ENCODE measurements around the gene PKNOX2. TPM values are rescaled to one million over a fixed set of nuclear protein-coding genes. Genes with fewer than 3 reads are reported as not detected.

PKNOX2 gene
- polyA plus RNA-seq, 4 donors, result 12.0 to 24.9 (median 13.1) TPM

DNA sequence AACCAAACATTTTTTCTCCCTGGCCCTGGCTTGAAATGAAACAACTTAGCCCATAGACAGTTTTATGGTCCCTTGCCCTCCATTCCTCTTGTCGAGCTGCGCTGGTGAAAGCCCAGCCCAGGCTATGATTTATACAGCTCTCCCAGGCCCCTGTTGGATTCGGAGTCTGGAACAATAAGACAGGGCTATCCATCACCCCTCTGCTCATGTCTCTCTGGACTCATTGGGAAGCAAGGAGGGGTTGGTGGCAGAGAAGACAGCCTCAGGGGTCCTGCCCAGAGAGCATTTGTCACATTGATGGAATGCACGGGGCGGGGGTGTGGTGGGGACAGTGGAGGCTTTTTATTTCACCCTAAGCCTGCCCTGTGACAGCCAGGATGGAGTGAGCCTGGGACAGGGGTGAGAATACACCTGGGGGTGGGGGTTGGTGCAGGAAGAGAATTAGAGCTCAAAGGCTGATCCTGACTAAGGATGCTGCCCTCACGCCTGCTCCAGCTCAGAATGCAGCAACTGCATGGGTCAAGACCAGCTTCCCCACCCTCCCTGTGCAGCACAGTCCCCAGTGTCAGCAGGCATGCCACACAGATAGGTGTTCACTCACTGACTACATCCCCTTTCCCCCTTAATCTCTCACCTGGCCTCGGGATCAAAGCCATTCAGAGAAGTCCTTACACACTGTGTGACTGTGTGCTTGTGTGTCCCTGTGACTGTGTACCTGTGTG, 10.0 kb upstream of the PKNOX2 start:
- peak in 2 of 4 donors; percentile 27 to 75 for DNase-seq (ENCODE audit: low read depth in 4 of 4, low spot score in 3 of 4)

DNA sequence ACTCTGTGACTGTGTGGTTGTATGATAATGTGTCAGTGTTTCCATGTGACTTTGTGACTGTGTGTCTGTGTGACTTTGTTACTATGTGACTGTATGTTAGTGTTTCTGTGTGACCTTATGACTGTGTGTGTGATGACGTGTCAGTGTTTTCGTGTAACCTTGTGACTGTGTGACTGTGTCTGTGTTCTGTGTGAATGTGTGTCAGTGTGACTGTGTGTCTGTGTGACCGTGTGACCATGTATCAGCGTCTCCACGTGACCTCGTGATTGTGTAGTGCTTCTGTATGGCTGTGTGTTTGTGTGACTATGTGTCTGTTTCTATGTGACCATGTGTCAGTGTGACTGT, 9.5 kb upstream of the PKNOX2 start:
- DNase-seq (ENCODE audit: low read depth in 4 of 4, low spot score in 3 of 4), result no peak

DNA sequence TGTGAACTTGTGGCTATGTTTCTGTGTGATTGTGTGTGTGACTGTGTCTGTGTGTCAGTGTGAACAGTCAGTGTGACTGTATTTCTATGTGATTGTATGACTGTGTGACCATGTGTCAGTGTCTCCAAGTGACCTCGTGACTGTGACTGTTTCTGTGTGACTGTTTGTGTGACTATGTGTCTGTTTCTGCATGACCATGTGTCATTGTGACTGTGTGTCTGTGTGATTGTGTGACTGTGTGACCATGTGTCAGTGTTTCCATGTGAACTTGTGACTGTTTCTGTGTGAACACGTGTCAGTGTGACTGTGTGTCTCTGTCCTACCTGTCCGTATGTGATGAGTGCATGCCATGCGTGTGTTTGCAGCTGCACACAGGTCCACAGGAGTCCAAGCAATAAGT, 8.8 kb upstream of the PKNOX2 start:
- DNase-seq (ENCODE audit: low read depth in 4 of 4, low spot score in 3 of 4), result no peak

DNA sequence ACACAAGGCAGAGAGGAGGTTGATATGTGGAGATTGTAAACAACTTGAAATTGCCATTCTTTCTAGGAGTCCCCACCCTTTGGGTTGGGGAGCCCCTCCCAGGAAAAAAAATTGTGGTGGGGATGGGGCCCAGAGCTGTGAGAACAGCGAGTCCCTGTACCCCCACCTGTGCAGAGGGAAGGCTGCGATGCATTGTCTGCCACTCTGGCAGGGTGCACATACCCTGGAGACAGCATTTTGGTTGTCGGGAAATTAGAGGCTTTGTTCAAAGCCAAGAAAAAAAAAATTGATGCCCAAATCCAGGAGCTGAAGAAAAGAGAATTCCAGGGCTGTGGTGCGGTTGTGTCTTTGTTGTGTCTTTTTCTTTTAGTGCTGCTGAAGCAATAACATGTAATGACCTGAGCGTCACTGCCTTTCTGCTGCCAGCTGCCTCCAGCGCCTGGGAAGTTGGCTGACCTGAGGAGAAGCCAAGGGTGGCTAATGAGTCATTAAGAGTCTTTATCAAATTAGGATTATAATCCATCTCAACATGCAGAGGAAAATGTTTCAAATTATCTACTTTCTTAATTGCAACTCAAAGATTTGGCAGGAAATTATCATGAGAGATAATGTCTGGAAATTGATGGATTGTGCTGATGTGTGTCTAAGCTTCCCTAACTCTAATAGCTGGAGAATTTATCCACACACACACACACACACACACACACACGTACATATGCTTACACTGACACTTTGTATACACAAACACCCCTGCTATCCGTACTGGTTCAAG, 8.0 kb upstream of the PKNOX2 start:
- DNase-seq (ENCODE audit: low read depth in 4 of 4, low spot score in 3 of 4), result no peak

DNA sequence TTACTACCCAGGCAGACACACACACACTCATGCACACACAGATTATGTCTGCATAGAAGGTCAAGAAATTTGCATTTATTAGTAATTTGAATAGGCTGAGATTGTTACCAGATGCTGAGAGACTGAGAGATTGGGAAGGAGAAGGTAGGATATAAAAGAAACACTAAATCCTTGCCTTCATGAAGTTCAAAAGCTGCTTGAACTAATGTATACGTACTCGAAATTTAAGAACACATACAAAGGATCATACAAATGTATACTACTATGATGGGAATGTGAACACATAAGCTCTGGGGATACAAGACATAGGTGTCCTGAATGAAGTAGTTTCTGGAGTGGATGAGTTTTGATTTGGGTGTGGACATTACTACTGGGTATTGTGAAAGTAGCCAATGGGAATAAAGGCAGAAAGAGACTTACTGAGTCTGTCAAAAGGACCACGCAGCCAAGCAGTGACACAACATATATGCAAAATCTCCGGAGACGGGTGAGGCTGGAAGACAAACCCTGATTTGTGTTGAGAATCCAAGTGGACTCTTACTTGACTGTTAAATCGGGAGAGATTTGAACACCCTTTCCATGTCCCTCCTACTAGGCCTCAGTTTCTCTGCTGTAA, 7.3 kb upstream of the PKNOX2 start:
- no peak for DNase-seq (ENCODE audit: low read depth in 4 of 4, low spot score in 3 of 4)

DNA sequence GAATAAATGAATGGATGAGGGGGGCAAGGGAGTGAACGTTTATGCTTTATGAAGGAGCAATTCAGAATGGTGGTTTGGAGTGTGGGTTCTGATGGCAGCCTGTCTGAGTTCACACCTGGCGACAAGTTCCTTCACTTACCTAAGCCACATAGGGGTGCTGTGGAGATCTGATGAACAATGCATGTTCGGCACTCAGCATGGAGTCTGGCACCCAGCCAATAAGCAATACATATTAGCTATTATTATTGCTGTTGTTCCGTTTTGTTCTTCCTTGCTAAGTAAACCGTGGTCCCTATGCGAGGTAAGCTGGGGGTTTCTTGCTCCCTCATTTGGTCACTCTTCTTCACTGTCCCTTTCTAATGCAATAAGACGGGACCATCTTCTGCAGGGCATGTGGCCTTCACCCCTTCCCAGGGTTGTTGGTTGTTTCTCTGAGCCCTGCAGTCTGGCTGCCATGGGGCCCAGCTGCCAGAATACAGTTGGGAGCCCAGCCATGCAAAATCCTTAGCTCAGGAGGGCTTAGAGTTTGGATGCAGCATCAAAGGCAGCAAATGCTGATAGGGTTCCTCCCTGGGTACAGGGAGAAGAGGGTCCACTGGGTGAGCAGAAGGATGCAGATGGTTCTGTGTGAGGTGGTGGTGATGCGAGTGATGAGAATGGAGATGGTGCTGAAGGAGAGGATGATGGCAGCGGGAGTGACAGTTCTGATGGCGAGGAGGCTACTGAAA, 6.4 kb upstream of the PKNOX2 start:
- DNase-seq (ENCODE audit: low read depth in 4 of 4, low spot score in 3 of 4), result no peak

DNA sequence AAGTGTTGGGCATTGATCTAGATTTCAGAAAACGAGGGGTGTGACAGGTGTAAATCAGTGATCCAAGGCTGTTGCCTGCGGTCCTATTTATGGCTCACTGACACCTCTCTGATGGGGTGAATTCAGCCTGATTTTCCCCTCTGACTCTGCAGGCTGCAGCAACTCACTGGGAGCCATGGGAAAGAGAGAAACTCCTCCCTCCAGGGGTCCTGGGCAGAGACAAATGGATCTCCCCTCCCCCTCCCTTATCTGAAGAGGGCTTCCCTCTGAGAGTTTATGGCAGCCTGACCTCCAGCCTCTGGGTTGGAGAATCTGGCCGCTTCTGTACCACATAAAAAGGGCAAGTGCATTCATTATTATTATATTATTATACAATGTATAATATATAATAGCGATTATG, 1.8 kb upstream of the PKNOX2 start:
- no peak for DNase-seq (ENCODE audit: low read depth in 4 of 4, low spot score in 3 of 4)

DNA sequence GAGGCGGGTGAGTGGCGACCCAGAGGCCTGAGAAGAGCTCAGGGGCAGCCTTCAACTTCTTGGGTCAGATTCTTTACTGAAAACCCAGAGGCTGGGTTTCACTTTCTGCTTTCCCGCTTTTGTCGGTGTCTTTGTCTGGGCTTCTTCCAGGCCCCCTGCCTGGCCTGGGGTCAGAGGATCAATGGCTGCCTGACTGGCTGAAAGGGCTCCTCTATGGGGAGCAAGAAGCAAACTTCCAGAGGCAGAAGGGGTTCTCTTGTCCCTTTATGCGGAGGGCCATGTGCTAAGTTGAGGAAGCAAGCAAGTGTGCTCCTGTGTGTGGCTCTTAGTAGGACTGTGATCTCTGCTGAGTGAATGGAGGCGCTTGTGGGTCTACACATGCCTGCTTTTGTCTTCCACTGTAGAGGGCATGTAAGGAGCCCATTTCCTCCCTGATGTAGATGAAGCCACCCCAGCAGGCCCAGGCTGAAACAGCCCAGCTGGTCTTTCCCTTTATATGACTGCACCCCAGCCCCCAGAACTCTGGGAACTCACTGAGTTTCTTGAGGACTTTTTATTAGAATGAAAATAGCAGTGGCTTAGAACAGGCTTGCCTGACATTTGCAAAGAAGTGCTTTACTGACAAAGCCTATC, 1.0 kb upstream of the PKNOX2 start:
- DNase-seq (ENCODE audit: low read depth in 4 of 4, low spot score in 3 of 4), result no peak

DNA sequence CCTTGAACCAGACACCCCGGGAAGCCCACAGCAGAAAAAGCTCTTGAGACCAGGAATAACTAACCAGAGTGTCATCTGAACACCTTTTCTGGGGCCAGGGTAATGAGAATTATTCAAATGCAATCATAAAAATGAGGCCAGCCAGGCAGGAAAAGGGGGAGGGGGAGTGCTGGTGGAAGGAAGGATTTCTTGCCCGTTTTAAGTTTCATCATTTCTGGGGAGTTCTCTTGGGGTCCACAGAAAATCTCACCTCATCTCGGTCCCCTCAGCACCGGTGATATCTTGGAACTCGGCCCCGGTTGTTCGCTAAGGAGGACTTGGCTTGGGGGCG, 495 bp upstream of the PKNOX2 start:
- DNase-seq (ENCODE audit: low read depth in 4 of 4, low spot score in 3 of 4), result no peak

DNA sequence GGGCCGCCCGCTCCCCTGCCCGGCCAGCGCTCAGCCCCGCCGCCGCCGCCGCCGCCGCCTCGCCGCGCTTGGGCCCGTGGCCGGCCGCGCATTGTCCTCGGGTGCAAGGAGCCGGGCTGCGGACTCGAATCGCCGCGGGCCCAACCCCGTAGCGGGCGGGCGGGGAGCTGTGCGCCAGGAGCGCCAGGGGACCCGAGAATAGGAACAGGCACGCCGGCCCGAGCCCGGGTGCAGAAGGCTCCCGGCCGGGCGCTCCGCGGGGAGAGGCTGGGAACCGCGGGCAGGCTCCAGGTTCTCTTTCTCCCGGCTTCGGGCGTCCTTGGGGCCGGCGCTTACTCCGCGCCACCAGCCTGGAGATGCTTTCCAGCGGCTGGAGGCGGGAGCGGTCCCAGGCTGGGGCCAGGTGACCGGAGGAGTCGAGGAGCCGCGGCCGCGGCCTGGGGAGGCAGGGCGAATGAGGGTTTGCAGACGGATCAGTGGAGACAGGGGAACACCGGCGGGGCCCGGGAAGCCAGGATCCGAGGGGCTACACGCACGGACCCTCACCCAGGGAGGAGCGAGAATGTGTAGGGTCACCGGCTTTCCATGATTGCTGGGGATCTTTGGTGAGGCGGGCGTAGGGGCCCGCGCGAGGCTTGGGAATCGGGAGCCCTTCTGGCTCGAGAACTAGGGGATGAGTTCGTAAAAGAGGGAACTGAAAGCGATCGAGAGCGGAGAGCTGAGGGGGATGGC, 726 bp downstream of the PKNOX2 start:
- DNase-seq (ENCODE audit: low read depth in 4 of 4, low spot score in 3 of 4), result no peak

DNA sequence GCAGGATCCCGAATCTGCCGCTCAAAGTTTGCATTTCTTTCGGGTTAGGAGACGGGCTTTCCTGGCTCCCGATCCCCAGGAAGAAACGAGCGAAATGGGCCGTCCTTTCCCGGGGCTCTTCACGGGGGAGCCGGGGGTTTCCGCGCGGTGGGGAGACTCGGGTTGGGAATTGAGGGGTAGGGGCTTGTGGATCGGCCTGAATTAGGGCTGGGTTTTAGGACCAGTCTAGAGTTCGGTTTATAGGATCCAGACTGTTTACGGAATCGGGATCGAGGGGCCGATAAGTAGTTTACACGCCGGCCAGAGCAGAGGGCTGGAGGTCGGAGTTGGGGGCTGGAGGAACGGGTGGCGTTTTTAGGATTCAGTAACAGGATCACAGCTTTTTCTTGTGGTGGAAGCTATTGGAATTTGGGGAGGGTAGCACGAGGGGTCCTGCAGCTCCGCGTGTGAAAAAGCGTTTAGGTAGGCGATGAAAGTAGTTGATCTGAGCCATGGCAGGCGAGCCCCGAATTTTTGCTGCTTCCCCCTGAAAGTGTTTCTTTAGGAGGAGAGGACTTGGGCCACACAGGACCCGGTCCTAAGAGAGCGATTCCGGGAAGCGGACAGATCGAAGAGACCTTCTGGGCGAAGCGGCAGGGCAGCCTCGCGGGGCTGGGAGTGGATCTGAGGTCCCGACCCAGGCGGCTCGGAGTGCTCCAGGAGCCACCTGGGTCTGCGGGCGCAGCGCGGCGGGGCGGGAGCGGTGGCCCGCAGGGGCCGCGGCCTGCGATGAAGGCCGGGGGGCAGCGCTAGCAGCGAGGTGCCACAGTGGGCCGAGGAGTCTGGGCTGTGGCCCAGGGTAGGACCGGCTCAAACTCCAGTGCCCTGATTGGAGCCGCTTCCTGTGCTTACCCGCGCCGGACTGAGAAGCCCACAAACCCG, 1.6 kb downstream of the PKNOX2 start:
- no peak for DNase-seq (ENCODE audit: low read depth in 4 of 4, low spot score in 3 of 4)

DNA sequence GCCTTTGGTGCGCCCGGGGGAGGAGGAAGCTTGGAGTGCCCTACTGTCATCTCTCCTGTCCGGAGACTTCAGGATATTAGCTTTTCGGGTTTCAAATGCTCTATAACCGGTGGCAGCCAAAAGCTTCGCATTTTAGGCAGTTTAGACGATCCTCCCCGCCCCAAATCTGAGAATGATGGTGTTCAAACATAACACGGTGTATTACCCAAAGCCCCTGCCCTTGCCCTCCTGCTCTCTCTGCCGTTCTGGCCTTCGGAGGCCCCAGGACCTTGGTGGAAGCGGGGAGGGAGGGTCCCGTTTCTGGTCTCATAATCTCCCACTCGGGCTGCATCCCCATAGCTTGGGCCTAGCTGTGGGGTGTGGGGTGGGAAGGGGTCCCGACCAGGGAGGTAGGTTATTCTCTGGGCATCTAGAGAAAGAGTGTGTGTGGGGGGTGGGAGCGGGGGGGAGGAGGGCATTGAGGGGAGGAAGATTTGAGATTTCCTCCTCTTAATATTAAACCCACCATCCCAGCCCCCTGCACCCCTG, 2.3 kb downstream of the PKNOX2 start:
- DNase-seq (ENCODE audit: low read depth in 4 of 4, low spot score in 3 of 4), result no peak

DNA sequence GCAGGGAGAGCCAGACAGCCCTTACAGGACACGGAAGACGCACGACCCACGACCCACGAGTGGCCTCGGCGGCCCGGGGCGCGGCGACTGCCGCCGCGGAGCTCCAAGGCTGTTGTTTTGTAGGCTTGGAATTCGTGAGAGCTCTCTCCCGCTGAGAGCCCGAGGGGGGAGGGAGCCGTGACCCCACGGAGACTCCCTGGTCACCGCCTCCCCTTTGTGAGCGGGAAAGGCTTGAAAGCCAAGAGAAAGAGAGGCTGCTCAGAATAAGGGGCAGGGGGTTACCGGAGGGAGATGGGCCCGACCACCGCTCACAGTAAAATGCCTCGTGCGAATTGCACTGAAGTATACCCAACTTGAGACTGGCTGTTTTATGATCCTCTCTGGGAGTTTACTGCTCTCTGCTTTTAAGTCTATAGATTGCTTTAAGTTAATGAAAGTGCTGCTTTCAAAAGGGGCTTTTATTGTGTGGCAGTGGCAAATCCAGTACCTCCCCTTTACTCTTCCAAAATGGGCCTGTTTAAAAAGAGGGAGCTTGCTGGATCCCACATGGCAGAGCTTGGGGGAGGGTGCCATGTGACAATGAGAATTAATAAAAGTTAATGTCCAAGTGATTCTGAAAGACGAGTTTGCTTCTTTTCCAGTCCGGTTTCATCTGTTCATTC, 2.9 kb downstream of the PKNOX2 start:
- DNase-seq (ENCODE audit: low read depth in 4 of 4, low spot score in 3 of 4), result no peak

DNA sequence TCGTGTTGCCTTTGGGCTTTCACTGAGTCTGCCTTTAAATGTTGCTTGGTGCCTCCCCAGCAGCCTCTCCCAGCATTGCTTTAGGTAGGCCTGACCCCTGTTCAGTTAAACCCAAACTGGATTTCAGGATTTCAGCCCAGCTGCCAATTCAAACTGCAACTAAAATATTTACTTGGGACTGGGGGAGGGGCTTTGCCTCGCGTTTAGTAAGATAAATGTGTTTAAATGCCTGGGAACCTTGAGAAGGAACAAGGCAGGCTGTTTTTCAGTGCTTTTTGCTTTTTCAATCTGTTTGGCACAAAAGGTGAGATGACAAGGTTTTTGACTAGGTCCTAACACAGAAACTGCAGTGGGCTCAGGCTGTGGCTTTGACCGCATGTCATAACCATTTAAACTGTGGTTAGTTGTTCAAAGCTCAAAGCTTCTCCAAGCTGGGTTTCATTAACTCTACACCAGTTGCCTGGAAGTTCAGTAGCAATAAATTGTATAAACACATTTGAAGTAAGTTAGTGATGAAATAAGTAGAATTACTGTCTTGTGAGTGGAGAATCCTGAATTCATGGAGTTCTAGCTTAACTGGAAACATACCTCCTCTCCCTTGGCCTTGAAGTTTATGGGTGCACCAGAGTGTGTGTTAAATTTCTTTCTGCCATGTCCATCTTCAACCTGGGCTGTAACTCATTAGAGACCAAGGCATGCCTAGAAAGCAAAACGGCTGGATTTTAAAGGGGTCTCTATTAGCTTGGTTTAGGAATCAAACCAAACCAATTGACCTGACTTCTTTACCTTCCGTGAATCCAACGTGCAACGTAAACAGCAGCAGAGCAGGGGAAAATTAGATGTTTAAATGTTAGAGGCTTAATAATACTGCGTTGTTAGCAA, 3.6 kb downstream of the PKNOX2 start:
- DNase-seq (ENCODE audit: low read depth in 4 of 4, low spot score in 3 of 4), result no peak

DNA sequence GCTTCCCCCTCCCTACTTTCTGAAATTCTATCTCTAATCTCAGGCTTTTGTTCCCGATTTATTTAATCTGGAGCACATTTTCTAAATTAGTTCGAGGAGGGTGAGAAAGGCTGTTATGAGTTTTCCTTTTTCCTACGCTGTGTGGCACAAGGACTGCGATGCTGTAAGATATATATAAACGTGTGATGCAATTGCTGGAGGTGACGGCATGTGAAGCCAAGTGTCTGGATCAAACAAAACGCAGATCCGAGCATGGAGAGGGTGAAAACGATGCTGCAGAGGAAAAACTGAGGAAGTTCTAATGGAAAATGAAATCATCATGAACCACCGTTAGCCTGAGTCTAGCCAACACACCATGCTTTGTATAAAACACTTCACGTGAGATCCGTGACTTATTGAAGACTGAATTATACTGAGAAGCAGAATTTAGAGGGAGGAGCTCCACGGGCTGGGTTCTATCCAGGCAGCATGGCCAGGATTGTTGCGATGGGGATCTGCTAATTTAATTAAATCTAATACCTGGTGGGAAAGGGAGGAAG, 4.4 kb downstream of the PKNOX2 start:
- DNase-seq (ENCODE audit: low read depth in 4 of 4, low spot score in 3 of 4), result no peak

DNA sequence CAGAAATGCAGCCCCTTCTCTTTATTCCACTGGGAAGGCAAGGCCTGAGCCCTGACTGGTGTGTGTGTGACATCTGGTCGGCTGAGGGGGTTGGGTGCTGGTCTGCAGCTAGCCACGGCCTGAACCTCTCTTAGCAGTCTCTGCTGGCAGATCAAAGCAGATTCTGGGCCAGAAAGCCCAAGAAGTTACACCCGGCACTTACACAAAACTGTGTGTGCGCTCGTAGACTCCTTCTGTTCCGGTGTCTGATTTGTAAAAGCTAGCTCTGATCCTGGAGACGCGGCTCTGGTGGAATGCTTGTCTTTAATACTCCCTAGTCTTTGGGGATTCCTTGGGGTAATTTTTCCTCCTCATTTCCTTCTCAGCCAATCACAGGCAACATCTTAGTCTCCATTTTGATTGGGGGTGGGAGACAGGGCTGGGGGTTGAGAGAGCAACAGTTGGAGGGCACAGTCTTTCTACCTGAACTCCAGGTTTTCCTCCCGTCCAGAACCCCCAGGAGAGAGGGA, 5.5 kb downstream of the PKNOX2 start:
- DNase-seq (ENCODE audit: low read depth in 4 of 4, low spot score in 3 of 4), result no peak

DNA sequence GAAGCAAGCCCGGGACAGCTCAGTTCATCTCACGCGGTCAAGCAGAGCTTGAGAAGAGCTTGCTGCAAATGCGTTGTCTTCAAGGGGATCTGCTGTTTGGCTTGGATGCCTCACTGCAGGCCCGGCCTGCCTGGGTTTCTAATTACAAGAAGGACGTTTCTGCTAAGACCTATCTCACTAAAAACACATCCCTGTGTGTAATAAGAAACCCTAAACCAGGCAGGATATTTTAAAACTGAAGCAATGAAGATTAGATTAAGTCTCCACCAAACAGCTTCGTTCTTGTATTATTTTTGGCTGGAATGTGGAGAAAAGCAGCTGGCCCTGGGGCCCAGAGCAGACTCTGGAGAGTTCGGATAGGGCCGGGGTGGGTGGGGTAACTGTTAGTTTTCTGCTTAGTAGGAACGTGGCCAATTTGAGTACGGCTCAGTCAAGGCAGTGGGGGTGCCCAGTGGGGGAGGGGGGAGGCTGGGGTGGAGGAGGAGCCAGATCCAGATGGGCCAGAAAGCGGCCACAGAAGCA, 6.0 kb downstream of the PKNOX2 start:
- DNase-seq (ENCODE audit: low read depth in 4 of 4, low spot score in 3 of 4), result peak in 2 of 4 donors; percentile 71 to 73
